Lower lobe of right lung (tissue), 2 donors: ENCODE data around the gene SUSD2. TPM values are rescaled to one million over a fixed set of nuclear protein-coding genes. Genes with fewer than 3 reads are reported as not detected.
"Not testable (repeated sequence)": the region's sequence is repeated elsewhere in the genome, so short reads cannot be mapped to it uniquely, and the experiment has no call there.

Experiments used
- ATAC-seq, 2 donors: fragments of 200-7000 bp; cut with Tn5 transposase; one replicate each; pipeline ENCODE4 v1.9.1; 2020 to 2022; ENCODE audit warnings: mild to moderate bottlenecking in 2 of 2, moderate library complexity in 2 of 2
- DNase-seq: peaks from one replicate; pipeline ENCODE4 v3.0.0-alpha.2; 2020
- H3K27ac ChIP-seq: fragments of 200-600 bp; one replicate; pipeline ENCODE4 v1.8.0; 2022
- H3K27me3 ChIP-seq: fragments of 200-600 bp; one replicate; pipeline ENCODE4 v1.8.0; 2022; ENCODE audit warnings: low read depth
- H3K36me3 ChIP-seq: fragments of 200-600 bp; one replicate; pipeline ENCODE4 v1.8.0; 2022; ENCODE audit warnings: mild to moderate bottlenecking
- H3K4me1 ChIP-seq: fragments of 200-600 bp; one replicate; pipeline ENCODE4 v1.8.0; 2022
- H3K4me3 ChIP-seq: fragments of 200-600 bp; one replicate; pipeline ENCODE4 v1.8.0; 2022; ENCODE audit warnings: mild to moderate bottlenecking
- H3K9me3 ChIP-seq: fragments of 200-600 bp; one replicate; pipeline ENCODE4 v1.8.0; 2022
- CTCF ChIP-seq: fragments of 200-600 bp; IDR thresholded peaks from one replicate; pipeline ENCODE4 v1.8.0; 2022; ENCODE audit warnings: antibody characterized with exemption, mild to moderate bottlenecking
- intact Hi-C: fragments of 100-400 bp; cut with DNase I; formaldehyde crosslinking; loops from one replicate; pipeline ENCODE4 v1.11.0; 2022
- total RNA-seq: library from RNA; stranded (reverse); fragmentation: NEBNext Ultra II Directional; extraction: Animal tissue kit (Norgen Biotek cat#: 25700); gene quantifications from one replicate; pipeline ENCODE4 v1.2.1, GENCODE V29; 2021
- donor health status: DM: no; HTN: yes; CAD: no; lungs with severe emphysema.

SUSD2 gene
- total RNA-seq, 1 donor from 2014 or later, result 200 TPM

- Histone ChIP-seq H3K36me3 (no peaks in the 10 kb centered on the region), H3K9me3 (no peaks in the 10 kb centered on the region), H3K4me1 (peaks cover 39% of the 10 kb centered on the region), H3K27ac (no peak overlapping the region), H3K4me3 (no peak overlapping the region), H3K27me3 (no peaks in the 10 kb centered on the region)
- TF ChIP-seq CTCF, result no peak
- intact Hi-C loops, result no loop called here
- no peak for DNase-seq
- no peak for ATAC-seq
These were observed 28.4 kb downstream of the SUSD2 start for GRCh38 chr22:24209687-24210086.

GRCh38 chr22:24210409-24210808 is 29.1 kb downstream of the SUSD2 start:
- Histone ChIP-seq H3K27ac (peak overlapping the region; percentile 24), H3K4me1 (peaks cover 34% of the 10 kb centered on the region)
- ATAC-seq, H3K36me3 ChIP-seq, DNase-seq, H3K27me3 ChIP-seq, H3K4me3 ChIP-seq, intact Hi-C loops, H3K9me3 ChIP-seq: not testable (repeated sequence)

- H3K4me3 ChIP-seq, H3K9me3 ChIP-seq, DNase-seq, ATAC-seq, H3K36me3 ChIP-seq, intact Hi-C loops, H3K27ac ChIP-seq, H3K27me3 ChIP-seq: not testable (repeated sequence)
- H3K4me1 ChIP-seq, result peaks cover 24% of the 10 kb centered on the region
These were observed 30.4 kb downstream of the SUSD2 start for GRCh38 chr22:24211716-24212115.

GRCh38 chr22:24213111-24213510 is 31.8 kb downstream of the SUSD2 start:
- H3K27ac ChIP-seq, H3K4me3 ChIP-seq, H3K27me3 ChIP-seq, H3K9me3 ChIP-seq, DNase-seq, ATAC-seq, intact Hi-C loops, H3K36me3 ChIP-seq: not testable (repeated sequence)
- H3K4me1 ChIP-seq, result peaks cover 11% of the 10 kb centered on the region

GRCh38 chr22:24214467-24215285 is 33.4 kb downstream of the SUSD2 start:
- Histone ChIP-seq H3K4me3 (no peak overlapping the region), H3K36me3 (peaks cover 6% of the 10 kb centered on the region), H3K27ac (no peak overlapping the region), H3K9me3 (no peaks in the 10 kb centered on the region), H3K4me1 (no peaks in the 10 kb centered on the region), H3K27me3 (no peaks in the 10 kb centered on the region)
- ATAC-seq (peak in 1 of 2 donors; percentile 15), DNase-seq (no peak)
- intact Hi-C loops, result no loop called here
- TF ChIP-seq CTCF, result no peak

GRCh38 chr22:24216541-24217209 is 35.4 kb downstream of the SUSD2 start:
- no peak overlapping the region for H3K4me3 ChIP-seq
- no peaks in the 10 kb centered on the region for H3K4me1 ChIP-seq
- no peaks in the 10 kb centered on the region for H3K27me3 ChIP-seq
- TF ChIP-seq CTCF, result no peak
- H3K36me3 ChIP-seq, result peaks cover 14% of the 10 kb centered on the region
- DNase-seq (no peak), ATAC-seq (no peak)
- intact Hi-C loops, result no loop called here
- H3K9me3 ChIP-seq, result no peaks in the 10 kb centered on the region
- H3K27ac ChIP-seq, result no peak overlapping the region

GRCh38 chr22:24217384-24217783 is 36.1 kb downstream of the SUSD2 start:
- intact Hi-C loops, result no loop called here
- Histone ChIP-seq H3K27me3 (no peaks in the 10 kb centered on the region), H3K9me3 (no peaks in the 10 kb centered on the region), H3K27ac (no peak overlapping the region), H3K4me3 (no peak overlapping the region), H3K4me1 (no peaks in the 10 kb centered on the region), H3K36me3 (peaks cover 14% of the 10 kb centered on the region)
- TF ChIP-seq CTCF, result no peak
- ATAC-seq (no peak), DNase-seq (no peak)
